Measurements from ENCODE around the gene UGT1A3.

DNA sequence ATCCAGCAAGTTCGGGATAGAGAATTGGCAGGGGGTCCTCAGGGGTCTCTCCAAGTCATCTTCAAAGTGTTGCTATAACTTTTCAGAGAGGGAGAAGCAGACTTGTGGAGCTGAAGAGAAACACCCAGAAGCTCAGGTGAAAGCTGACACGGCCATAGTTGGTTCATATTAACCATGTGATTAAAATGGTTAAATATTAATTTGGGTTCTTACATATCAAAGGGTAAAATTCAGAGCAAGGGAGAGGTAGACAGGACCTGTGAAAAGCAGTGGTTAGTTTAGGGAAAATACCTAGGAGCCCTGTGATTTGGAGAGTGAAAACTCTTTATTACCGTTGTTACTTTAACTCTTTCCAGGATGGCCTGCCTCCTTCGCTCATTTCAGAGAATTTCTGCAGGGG is 36.2 kb upstream of the UGT1A3 start, which contains the start of gene UGT1A6:
- TF ChIP-seq, protein P1, sequence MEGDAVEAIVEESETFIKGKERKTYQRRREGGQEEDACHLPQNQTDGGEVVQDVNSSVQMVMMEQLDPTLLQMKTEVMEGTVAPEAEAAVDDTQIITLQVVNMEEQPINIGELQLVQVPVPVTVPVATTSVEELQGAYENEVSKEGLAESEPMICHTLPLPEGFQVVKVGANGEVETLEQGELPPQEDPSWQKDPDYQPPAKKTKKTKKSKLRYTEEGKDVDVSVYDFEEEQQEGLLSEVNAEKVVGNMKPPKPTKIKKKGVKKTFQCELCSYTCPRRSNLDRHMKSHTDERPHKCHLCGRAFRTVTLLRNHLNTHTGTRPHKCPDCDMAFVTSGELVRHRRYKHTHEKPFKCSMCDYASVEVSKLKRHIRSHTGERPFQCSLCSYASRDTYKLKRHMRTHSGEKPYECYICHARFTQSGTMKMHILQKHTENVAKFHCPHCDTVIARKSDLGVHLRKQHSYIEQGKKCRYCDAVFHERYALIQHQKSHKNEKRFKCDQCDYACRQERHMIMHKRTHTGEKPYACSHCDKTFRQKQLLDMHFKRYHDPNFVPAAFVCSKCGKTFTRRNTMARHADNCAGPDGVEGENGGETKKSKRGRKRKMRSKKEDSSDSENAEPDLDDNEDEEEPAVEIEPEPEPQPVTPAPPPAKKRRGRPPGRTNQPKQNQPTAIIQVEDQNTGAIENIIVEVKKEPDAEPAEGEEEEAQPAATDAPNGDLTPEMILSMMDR (IDR thresholded peaks at IDR 0.05): no peak
- no peak for TF ChIP-seq POLR2A (IDR thresholded peaks at IDR 0.05)
- TF ChIP-seq EP300 (IDR thresholded peaks at IDR 0.05): no peak
